Trophoblast cell (in vitro differentiated cells and primary cell): ENCODE data around the gene BRD9.
"Not testable (repeated sequence)": the region's sequence is repeated elsewhere in the genome, so short reads cannot be mapped to it uniquely, and the experiment has no call there.

Experiments
- DNase-seq, 2 donors: peaks; one replicate each; pipeline ENCODE4 v3.0.0-alpha.2; 2016
- H2AFZ ChIP-seq: 2 replicates; pipeline ENCODE4 v1.6.1; 2013; ENCODE audit warnings: low read length, moderate library complexity, mild to moderate bottlenecking; ENCODE audit not compliant: insufficient read depth, poor library complexity
- H2AK5ac ChIP-seq: 2 replicates; pipeline ENCODE4 v1.6.1; 2013; ENCODE audit warnings: mild to moderate bottlenecking, low read length
- H2BK120ac ChIP-seq: 2 replicates; pipeline ENCODE4 v1.6.1; 2013; ENCODE audit warnings: low read length, mild to moderate bottlenecking, moderate library complexity; ENCODE audit not compliant: insufficient read depth, poor library complexity
- H2BK12ac ChIP-seq: 2 replicates; pipeline ENCODE4 v1.6.1; 2013; ENCODE audit warnings: mild to moderate bottlenecking, low read length, moderate library complexity
- H2BK5ac ChIP-seq: 2 replicates; pipeline ENCODE4 v1.6.1; 2013; ENCODE audit warnings: low read length, low read depth, moderate library complexity, mild to moderate bottlenecking; ENCODE audit not compliant: poor library complexity
- H3K14ac ChIP-seq: 2 replicates; pipeline ENCODE4 v1.6.1; 2013; ENCODE audit warnings: mild to moderate bottlenecking, low read length
- H3K18ac ChIP-seq: 2 replicates; pipeline ENCODE4 v1.6.1; 2013; ENCODE audit warnings: mild to moderate bottlenecking, low read length
- H3K23ac ChIP-seq: 2 replicates; pipeline ENCODE4 v1.6.1; 2013; ENCODE audit warnings: low read length
- H3K27ac ChIP-seq: 2 replicates; pipeline ENCODE4 v1.5.1; 2013; ENCODE audit warnings: low read depth, mild to moderate bottlenecking, inconsistent platforms, low read length, moderate library complexity
- H3K27me3 ChIP-seq: 2 replicates; pipeline ENCODE4 v1.6.1; 2013; ENCODE audit warnings: inconsistent platforms, mild to moderate bottlenecking, low read length, moderate library complexity; ENCODE audit not compliant: insufficient read depth
- H3K36me3 ChIP-seq, 2 experiments: 1 replicate in 1 of 2; 2 replicates in 1 of 2; pipeline ENCODE4 v1.6.1; 2013; ENCODE audit warnings: low read length in 2 of 2, mild to moderate bottlenecking in 2 of 2, moderate library complexity in 1 of 2; ENCODE audit not compliant: insufficient read depth in 2 of 2, control insufficient read depth in 1 of 2
- H3K4ac ChIP-seq: 2 replicates; pipeline ENCODE4 v1.6.1; 2013; ENCODE audit warnings: low read depth, mild to moderate bottlenecking, low read length, moderate library complexity
- H3K4me1 ChIP-seq, 2 experiments: 1 replicate in 1 of 2; 2 replicates in 1 of 2; pipeline ENCODE4 v1.6.1; 2013; ENCODE audit warnings: low read length in 2 of 2, mild to moderate bottlenecking in 2 of 2, moderate library complexity in 1 of 2; ENCODE audit not compliant: insufficient read depth in 2 of 2, control insufficient read depth in 1 of 2
- H3K4me2 ChIP-seq: 2 replicates; pipeline ENCODE4 v1.6.1; 2013; ENCODE audit warnings: inconsistent platforms, mild to moderate bottlenecking, low read length, moderate library complexity
- H3K4me3 ChIP-seq: 2 replicates; pipeline ENCODE4 v1.5.1; 2013; ENCODE audit warnings: mild to moderate bottlenecking, low read depth, low read length, inconsistent platforms
- H3K79me1 ChIP-seq: one replicate; pipeline ENCODE4 v1.6.1; 2013; ENCODE audit warnings: low read length
- H3K79me2 ChIP-seq: 2 replicates; pipeline ENCODE4 v1.6.1; 2013; ENCODE audit warnings: low read length, mild to moderate bottlenecking; ENCODE audit not compliant: control insufficient read depth, insufficient read depth, poor library complexity
- H3K9ac ChIP-seq: 2 replicates; pipeline ENCODE4 v1.6.1; 2013; ENCODE audit warnings: mild to moderate bottlenecking, low read length
- H3K9me3 ChIP-seq: 2 replicates; pipeline ENCODE4 v1.6.1; 2013; ENCODE audit warnings: low read depth, mild to moderate bottlenecking, control low read depth, inconsistent platforms, low read length; ENCODE audit not compliant: insufficient read depth
- H4K12ac ChIP-seq: 2 replicates; pipeline ENCODE4 v1.6.1; 2013; ENCODE audit warnings: low read depth, mild to moderate bottlenecking, low read length, moderate library complexity
- H4K8ac ChIP-seq: 2 replicates; pipeline ENCODE4 v1.6.1; 2013; ENCODE audit warnings: low read depth, mild to moderate bottlenecking, low read length, moderate library complexity
- H4K91ac ChIP-seq: one replicate; pipeline ENCODE4 v1.6.1; 2013; ENCODE audit warnings: low read depth, mild to moderate bottlenecking, low read length, moderate library complexity
- WGBS: extraction: QIAGEN DNeasy Blood & Tissue Kit; methylation state at CpG from one replicate; pipeline ENCODE4 v1.1.7; 2013; ENCODE audit warnings: missing lambda C conversion rate; ENCODE audit not compliant: insufficient read length, insufficient coverage; ENCODE audit errors: extremely low coverage; 5-methylcytosine and 5-hydroxymethylcytosine counted together

The BRD9 gene

GRCh38 chr5:930866-931265, 38.3 kb upstream of the BRD9 start:
- DNase-seq = no peak
- no peak overlapping the region for H2BK5ac ChIP-seq
- no peaks in the 10 kb centered on the region for H3K36me3 ChIP-seq
- no peak overlapping the region for H4K8ac ChIP-seq
- no peak overlapping the region for H3K4me2 ChIP-seq
- no peak overlapping the region for H2BK12ac ChIP-seq
- no peak overlapping the region for H3K18ac ChIP-seq
- no peak overlapping the region for H3K23ac ChIP-seq
- H3K9ac ChIP-seq = no peak overlapping the region
- H3K79me1 ChIP-seq = peaks cover 2% of the 10 kb centered on the region
- no peak overlapping the region for H2AK5ac ChIP-seq
- H3K9me3 ChIP-seq = no peaks in the 10 kb centered on the region
- no peak overlapping the region for H3K27ac ChIP-seq
- H2BK120ac ChIP-seq = no peak overlapping the region
- no peak overlapping the region for H4K12ac ChIP-seq
- H2AFZ ChIP-seq = no peak overlapping the region
- no peak overlapping the region for H3K4ac ChIP-seq
- H3K27me3 ChIP-seq = peaks cover 11% of the 10 kb centered on the region
- no peaks in the 10 kb centered on the region for H3K79me2 ChIP-seq
- H3K14ac ChIP-seq = no peak overlapping the region
- WGBS = no CpG with 5 or more reads among the region's 8 CpGs
- H4K91ac ChIP-seq = no peak overlapping the region
- no peak overlapping the region for H3K4me3 ChIP-seq
- peaks cover 6 to 7% of the 10 kb centered on the region in 2 experiments for H3K4me1 ChIP-seq

GRCh38 chr5:929596-929995, 37.0 kb upstream of the BRD9 start:
- Histone ChIP-seq H4K91ac (no peak overlapping the region), H3K27ac (no peak overlapping the region), H3K14ac (no peak overlapping the region), H3K4me3 (no peak overlapping the region), H3K36me3 (no peaks in the 10 kb centered on the region), H2BK12ac (no peak overlapping the region), H3K79me1 (peaks cover 2% of the 10 kb centered on the region), H4K8ac (no peak overlapping the region), H2AFZ (no peak overlapping the region), H3K9ac (no peak overlapping the region), H3K79me2 (no peaks in the 10 kb centered on the region), H3K4me1 (peaks cover 6 to 7% of the 10 kb centered on the region in 2 experiments), H3K18ac (no peak overlapping the region), H3K23ac (no peak overlapping the region), H2BK5ac (no peak overlapping the region), H3K4ac (no peak overlapping the region), H3K4me2 (no peak overlapping the region), H3K27me3 (peaks cover 11% of the 10 kb centered on the region), H2AK5ac (no peak overlapping the region), H4K12ac (no peak overlapping the region), H3K9me3 (no peaks in the 10 kb centered on the region), H2BK120ac (no peak overlapping the region)
- no peak for DNase-seq

- H3K27ac ChIP-seq, H2BK5ac ChIP-seq: not testable (repeated sequence)
These were observed 36.6 kb upstream of the BRD9 start for GRCh38 chr5:929182-929581.

GRCh38 chr5:927172-928015, 34.8 kb upstream of the BRD9 start:
- Histone ChIP-seq H3K4me2 (peak overlapping the region; percentile 63), H3K4me1 (peaks cover 6 to 7% of the 10 kb centered on the region in 2 experiments), H3K4me3 (no peak overlapping the region), H3K23ac (no peak overlapping the region), H2BK12ac (no peak overlapping the region), H2BK120ac (no peak overlapping the region), H3K79me2 (no peaks in the 10 kb centered on the region), H2AK5ac (no peak overlapping the region), H4K12ac (no peak overlapping the region), H4K91ac (no peak overlapping the region), H2BK5ac (no peak overlapping the region), H3K14ac (no peak overlapping the region), H3K18ac (no peak overlapping the region), H4K8ac (no peak overlapping the region), H2AFZ (no peak overlapping the region), H3K4ac (no peak overlapping the region), H3K9ac (no peak overlapping the region), H3K9me3 (no peaks in the 10 kb centered on the region), H3K36me3 (peaks cover 0 to 1% of the 10 kb centered on the region in 2 experiments), H3K79me1 (peaks cover 2% of the 10 kb centered on the region), H3K27me3 (peaks cover 11% of the 10 kb centered on the region), H3K27ac (no peak overlapping the region)
- no peak for DNase-seq
- no CpG with 5 or more reads among the region's 30 CpGs for WGBS

More at GRCh38 chr5:929182-929581, 36.6 kb upstream of the BRD9 start:
- DNase-seq, H2BK12ac ChIP-seq, H2AFZ ChIP-seq, H2BK120ac ChIP-seq, H4K91ac ChIP-seq, H3K79me1 ChIP-seq, H3K18ac ChIP-seq, H4K8ac ChIP-seq, H3K23ac ChIP-seq, H2AK5ac ChIP-seq, H4K12ac ChIP-seq, H3K4ac ChIP-seq, H3K4me2 ChIP-seq, H3K36me3 ChIP-seq, H3K14ac ChIP-seq, H3K4me3 ChIP-seq, H3K79me2 ChIP-seq, H3K4me1 ChIP-seq, H3K9me3 ChIP-seq, H3K9ac ChIP-seq: not testable (repeated sequence)
- H3K27me3 ChIP-seq = peaks cover 11% of the 10 kb centered on the region
